K562 treated with DMSO at 1 percent for 48 hours (cell line): ENCODE data around the gene ZFP64. TPM values are rescaled to one million over a fixed set of nuclear protein-coding genes. Genes with fewer than 3 reads are reported as not detected.

ENCODE experiments used
- total RNA-seq: library from RNA; unstranded; fragments of 300-600 nt; gene quantifications from 2 replicates; pipeline ENCODE4 v1.2.3, GENCODE V29; 2022; ENCODE audit warnings: low replicate concordance; ENCODE audit errors: extremely low read depth

ZFP64 gene
- total RNA-seq = not detected in 2 replicates

DNA sequence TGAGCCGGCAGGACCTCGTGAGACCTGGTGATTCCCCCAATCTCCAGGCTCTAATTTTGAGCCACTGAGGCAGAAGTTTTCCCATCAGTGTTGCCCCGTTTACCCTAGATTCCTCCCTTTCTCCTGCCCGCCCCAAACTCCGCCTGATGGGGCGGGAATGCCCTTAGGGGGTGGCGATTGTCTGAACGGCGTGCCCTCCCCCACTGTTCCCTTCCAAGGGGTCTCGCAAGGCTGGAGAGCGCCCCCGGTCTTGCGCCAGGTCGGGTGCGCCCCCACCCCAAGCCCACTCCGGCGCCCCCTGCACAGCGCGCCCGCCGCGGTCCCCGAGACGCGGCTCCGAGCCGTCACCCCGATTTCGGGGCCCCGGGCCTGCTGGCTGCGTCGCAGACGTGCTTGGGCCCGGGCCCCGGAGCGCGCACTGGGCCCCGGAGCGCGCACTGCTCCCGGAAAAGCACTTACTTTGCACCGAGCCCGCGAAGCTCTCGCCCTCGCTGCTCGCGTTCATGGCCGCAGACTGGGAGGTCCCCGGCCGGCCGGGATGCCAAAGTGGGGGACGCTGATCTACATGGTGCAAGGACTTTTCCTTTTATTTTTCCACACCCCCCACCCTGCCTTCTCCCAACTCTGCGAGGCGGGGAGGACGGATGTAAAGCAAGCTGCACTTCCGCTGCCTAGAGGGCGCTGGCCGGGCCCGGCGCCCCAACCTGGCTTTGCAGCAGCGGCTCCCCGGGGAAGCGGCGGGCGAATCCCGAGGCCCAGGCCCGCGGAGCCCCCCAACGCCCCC lies at the start of gene ZFP64:
TSS of gene ZFP64 (minus strand) at position 648 of the 784 bp plus-strand sequence. CDS start at position 505, 143 bp downstream.

